OCI-LY1 (cell line): ENCODE measurements around the gene PAFAH1B2.
"Not testable (repeated sequence)": the region's sequence is repeated elsewhere in the genome, so short reads cannot be mapped to it uniquely, and the experiment has no call there.

Source experiments
- EZH2 ChIP-seq: fragments of 200-600 bp; sonication (generic), shearing (Covaris generic); IDR thresholded peaks from 2 replicates; pipeline ENCODE4 v1.8.0; 2017; ENCODE audit warnings: borderline replicate concordance, mixed run types, mild to moderate bottlenecking, antibody characterized with exemption, low read length, moderate library complexity, mixed read lengths
- TF ChIP-seq, protein P1 (sequence below): fragments of 200-600 bp; sonication (generic), shearing (Covaris generic); IDR thresholded peaks from 2 replicates; pipeline ENCODE4 v1.5.1; 2017; ENCODE audit warnings: mild to moderate bottlenecking, antibody characterized with exemption, low read length, moderate library complexity, mixed read lengths

DNA sequence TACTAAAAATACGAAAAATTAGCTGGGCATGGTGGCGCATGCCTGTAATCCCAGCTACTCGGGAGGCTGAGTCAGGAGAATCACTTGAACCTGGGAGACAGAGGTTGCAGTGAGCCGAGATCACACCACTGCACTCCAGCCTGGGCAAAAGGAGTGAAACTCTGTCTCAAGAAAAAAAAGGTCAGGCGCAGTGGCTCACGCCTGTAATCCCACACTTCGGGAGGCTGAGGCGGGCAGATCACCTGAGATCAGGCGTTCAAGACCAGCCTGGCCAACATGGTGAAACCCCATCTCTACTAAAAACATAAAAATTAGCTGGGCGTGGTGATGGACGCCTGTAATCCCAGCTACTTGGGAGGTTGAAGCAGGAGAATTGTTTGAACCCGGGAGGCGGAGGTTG lies 39.1 kb downstream of the PAFAH1B2 start:
- TF ChIP-seq, protein P1, sequence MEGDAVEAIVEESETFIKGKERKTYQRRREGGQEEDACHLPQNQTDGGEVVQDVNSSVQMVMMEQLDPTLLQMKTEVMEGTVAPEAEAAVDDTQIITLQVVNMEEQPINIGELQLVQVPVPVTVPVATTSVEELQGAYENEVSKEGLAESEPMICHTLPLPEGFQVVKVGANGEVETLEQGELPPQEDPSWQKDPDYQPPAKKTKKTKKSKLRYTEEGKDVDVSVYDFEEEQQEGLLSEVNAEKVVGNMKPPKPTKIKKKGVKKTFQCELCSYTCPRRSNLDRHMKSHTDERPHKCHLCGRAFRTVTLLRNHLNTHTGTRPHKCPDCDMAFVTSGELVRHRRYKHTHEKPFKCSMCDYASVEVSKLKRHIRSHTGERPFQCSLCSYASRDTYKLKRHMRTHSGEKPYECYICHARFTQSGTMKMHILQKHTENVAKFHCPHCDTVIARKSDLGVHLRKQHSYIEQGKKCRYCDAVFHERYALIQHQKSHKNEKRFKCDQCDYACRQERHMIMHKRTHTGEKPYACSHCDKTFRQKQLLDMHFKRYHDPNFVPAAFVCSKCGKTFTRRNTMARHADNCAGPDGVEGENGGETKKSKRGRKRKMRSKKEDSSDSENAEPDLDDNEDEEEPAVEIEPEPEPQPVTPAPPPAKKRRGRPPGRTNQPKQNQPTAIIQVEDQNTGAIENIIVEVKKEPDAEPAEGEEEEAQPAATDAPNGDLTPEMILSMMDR, result not testable (repeated sequence)
- not testable (repeated sequence) for TF ChIP-seq EZH2
